Measurements from ENCODE around the gene TMEM201. TPM values are rescaled to one million over a fixed set of nuclear protein-coding genes. Genes with fewer than 3 reads are reported as not detected.
"Not testable (repeated sequence)": the region's sequence is repeated elsewhere in the genome, so short reads cannot be mapped to it uniquely, and the experiment has no call there.

TMEM201 gene
- total RNA-seq, 2 donors from 2014 or later = 11.2 to 15.0 TPM

DNA sequence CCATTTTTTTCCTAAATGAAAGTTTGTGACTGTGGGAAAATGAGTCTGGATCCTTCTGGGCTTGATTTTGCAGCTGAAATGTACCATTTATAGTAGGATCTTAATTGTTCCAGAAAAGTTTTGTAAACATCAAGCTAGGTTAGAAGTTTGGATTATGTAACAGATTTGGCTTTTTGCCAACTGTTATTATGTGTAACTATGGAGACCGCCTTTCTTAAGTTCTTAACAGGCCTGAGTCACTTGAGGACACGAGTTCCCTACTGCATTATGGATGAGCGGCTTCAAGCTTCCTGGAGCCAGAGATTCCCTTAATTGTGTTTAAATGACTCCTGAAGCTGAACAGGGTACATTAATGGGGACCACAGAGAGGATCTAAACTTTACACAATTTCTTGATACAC, 27.3 kb upstream of the TMEM201 start:
- Histone ChIP-seq H3K27me3 (replicated peaks; ENCODE audit: insufficient read depth) (no peaks in the 10 kb centered on the region), H3K4me3 (no peak overlapping the region), H3K36me3 (no peaks in the 10 kb centered on the region), H3K9me3 (no peaks in the 10 kb centered on the region), H3K27ac (no peak overlapping the region), H3K4me1 (ENCODE audit: control insufficient read depth in 1 of 2, low read depth in 2 of 2) (peaks cover 3 to 12% of the 10 kb centered on the region in 2 donors)
- DNase-seq (ENCODE audit: low spot score) (no peak), ATAC-seq (ENCODE audit: insufficient number of reproducible peaks, low FRiP score, low read depth) (peak; percentile 76)
- TF ChIP-seq, protein P1, sequence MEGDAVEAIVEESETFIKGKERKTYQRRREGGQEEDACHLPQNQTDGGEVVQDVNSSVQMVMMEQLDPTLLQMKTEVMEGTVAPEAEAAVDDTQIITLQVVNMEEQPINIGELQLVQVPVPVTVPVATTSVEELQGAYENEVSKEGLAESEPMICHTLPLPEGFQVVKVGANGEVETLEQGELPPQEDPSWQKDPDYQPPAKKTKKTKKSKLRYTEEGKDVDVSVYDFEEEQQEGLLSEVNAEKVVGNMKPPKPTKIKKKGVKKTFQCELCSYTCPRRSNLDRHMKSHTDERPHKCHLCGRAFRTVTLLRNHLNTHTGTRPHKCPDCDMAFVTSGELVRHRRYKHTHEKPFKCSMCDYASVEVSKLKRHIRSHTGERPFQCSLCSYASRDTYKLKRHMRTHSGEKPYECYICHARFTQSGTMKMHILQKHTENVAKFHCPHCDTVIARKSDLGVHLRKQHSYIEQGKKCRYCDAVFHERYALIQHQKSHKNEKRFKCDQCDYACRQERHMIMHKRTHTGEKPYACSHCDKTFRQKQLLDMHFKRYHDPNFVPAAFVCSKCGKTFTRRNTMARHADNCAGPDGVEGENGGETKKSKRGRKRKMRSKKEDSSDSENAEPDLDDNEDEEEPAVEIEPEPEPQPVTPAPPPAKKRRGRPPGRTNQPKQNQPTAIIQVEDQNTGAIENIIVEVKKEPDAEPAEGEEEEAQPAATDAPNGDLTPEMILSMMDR (IDR thresholded peaks at IDR 0.05) = no peak

DNA sequence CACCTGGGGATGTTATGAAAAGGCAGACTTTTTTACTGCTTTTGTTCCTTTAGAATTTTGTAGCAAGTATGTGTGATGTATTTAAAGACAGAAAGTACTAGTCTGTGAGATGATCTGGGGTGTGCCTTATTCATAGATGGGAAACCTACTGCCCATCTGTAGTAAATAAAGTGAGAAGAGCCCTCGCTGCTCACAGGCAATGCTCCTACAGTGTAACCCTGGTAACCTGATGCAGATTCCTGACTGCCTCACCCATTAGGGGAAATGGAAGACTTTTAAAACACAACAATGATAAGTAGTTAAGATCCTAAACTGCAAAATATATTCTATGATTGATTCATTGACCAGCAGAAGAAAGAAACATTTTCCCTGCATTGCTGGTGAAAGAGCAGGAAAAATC, 19.4 kb upstream of the TMEM201 start:
- H3K4me1 ChIP-seq (ENCODE audit: control insufficient read depth in 1 of 2, low read depth in 2 of 2) = no peaks in the 10 kb centered on the region
- ATAC-seq (ENCODE audit: insufficient number of reproducible peaks, low FRiP score, low read depth) (no peak), DNase-seq (ENCODE audit: low spot score) (no peak)
- TF ChIP-seq, protein P1 (IDR thresholded peaks at IDR 0.05) = no peak
- no peaks in the 10 kb centered on the region for H3K36me3 ChIP-seq
- no peaks in the 10 kb centered on the region for H3K9me3 ChIP-seq
- no peak overlapping the region for H3K27ac ChIP-seq
- no peak overlapping the region for H3K4me3 ChIP-seq
- no peaks in the 10 kb centered on the region for H3K27me3 ChIP-seq (replicated peaks; ENCODE audit: insufficient read depth)

- not testable (repeated sequence) for ATAC-seq (ENCODE audit: insufficient number of reproducible peaks, low FRiP score, low read depth); H3K27me3 ChIP-seq (replicated peaks; ENCODE audit: insufficient read depth); H3K4me1 ChIP-seq (ENCODE audit: control insufficient read depth in 1 of 2, low read depth in 2 of 2); H3K36me3 ChIP-seq; DNase-seq (ENCODE audit: low spot score); H3K9me3 ChIP-seq; H3K4me3 ChIP-seq; H3K27ac ChIP-seq
Measured at GRCh38 chr1:9570886-9571529, 17.7 kb upstream of the TMEM201 start.

DNA sequence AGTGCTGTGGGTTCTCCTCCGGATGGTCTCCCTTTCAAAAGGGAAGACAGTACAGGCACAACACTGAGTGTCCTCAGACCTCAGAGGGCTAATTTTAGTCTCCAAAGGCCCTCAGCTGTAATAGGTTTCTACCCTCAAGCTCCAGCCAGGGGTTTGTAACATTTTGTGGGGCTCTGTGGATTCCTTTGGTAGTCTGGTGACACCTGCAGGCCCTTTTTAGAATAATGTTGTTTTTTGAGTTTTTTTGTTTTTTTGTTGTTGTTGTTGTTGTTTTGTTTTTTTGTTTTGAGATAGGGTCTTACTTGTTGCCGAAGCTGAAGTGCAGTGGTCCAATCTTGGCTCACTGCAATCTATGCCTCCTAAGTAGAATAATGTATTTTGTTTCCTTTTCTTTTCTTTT, 15.0 kb upstream of the TMEM201 start:
- TF ChIP-seq, protein P1 (IDR thresholded peaks at IDR 0.05) = peak; percentile 16
- no peak for DNase-seq (ENCODE audit: low spot score)
- H3K27ac ChIP-seq = no peak overlapping the region
- H3K9me3 ChIP-seq = no peaks in the 10 kb centered on the region
- no peaks in the 10 kb centered on the region for H3K36me3 ChIP-seq
- no peaks in the 10 kb centered on the region for H3K4me1 ChIP-seq (ENCODE audit: control insufficient read depth in 1 of 2, low read depth in 2 of 2)
- no peak overlapping the region for H3K4me3 ChIP-seq
- ATAC-seq (ENCODE audit: insufficient number of reproducible peaks, low FRiP score, low read depth) = peak; percentile 31
- H3K27me3 ChIP-seq (replicated peaks; ENCODE audit: insufficient read depth) = no peaks in the 10 kb centered on the region

DNA sequence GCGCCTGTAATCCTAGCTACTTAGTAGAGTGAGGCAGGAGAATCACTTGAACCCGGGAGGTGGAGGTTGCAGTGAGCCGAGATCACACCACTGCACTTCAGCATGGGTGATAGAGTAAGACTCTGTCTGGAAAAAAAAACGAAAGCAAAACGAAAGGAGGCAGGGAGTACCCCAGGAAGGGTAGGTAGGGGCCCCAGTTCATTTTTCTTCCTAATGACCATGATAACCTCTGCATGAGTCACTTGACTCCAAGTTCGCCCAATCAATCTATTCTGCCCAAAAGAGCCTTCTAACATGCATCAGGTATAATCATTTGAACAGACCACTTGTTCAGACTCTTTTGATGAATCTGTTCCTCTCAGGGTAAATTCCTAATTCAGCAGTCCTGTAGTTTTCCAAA, 13.2 kb upstream of the TMEM201 start:
- Histone ChIP-seq H3K4me3 (no peak overlapping the region), H3K9me3 (no peaks in the 10 kb centered on the region), H3K27ac (no peak overlapping the region), H3K36me3 (no peaks in the 10 kb centered on the region), H3K4me1 (ENCODE audit: control insufficient read depth in 1 of 2, low read depth in 2 of 2) (no peaks in the 10 kb centered on the region), H3K27me3 (replicated peaks; ENCODE audit: insufficient read depth) (no peaks in the 10 kb centered on the region)
- TF ChIP-seq, protein P1 (IDR thresholded peaks at IDR 0.05) = no peak
- ATAC-seq (ENCODE audit: insufficient number of reproducible peaks, low FRiP score, low read depth) (no peak), DNase-seq (ENCODE audit: low spot score) (no peak)

DNA sequence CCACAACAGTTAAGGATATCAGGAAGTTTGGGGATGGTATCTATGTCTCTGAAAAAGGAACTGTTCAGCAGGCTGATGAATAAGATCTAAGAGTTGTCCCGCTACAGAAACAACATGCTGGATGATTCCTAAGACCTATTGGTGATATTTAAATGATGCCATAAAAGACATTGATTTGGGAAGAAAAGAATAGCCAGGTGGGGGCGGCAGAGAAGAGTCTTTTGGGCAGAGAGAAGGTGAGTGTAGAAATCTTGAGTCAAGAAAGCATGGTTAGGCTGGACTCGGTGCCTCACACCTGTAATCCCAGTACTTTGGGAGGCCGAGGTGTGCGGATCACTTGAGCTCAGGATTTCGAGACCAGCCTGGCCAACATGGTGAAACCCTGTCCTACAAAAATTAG, 11.8 kb upstream of the TMEM201 start:
- Histone ChIP-seq H3K27ac (no peak overlapping the region), H3K36me3 (no peaks in the 10 kb centered on the region)

More for the DNA sequence above, 11.8 kb upstream of the TMEM201 start:
- TF ChIP-seq, protein P1 (IDR thresholded peaks at IDR 0.05) = no peak
- H3K27me3 ChIP-seq (replicated peaks; ENCODE audit: insufficient read depth) = no peaks in the 10 kb centered on the region
- H3K4me3 ChIP-seq = no peak overlapping the region
- no peaks in the 10 kb centered on the region for H3K4me1 ChIP-seq (ENCODE audit: control insufficient read depth in 1 of 2, low read depth in 2 of 2)
- no peak for DNase-seq (ENCODE audit: low spot score)
- no peaks in the 10 kb centered on the region for H3K9me3 ChIP-seq
- no peak for ATAC-seq (ENCODE audit: insufficient number of reproducible peaks, low FRiP score, low read depth)
